T47D (cell line): ENCODE data around the gene BCAS3.
A peak's percentile ranks its signal among the peaks of the same experiment; 100 is the strongest.
"Not testable (repeated sequence)": the region's sequence is repeated elsewhere in the genome, so short reads cannot be mapped to it uniquely, and the experiment has no call there.

Experiments
- DNase-seq, 2 experiments: peaks; one replicate each; pipeline versions ENCODE4 v3.0.0 to v3.0.0-alpha.2; 2011 to 2012; ENCODE audit warnings: low read depth in 1 of 2, low spot score in 1 of 2
- JUND ChIP-seq: IDR thresholded peaks from 2 replicates; pipeline ENCODE4 v1.6.1; 2012; ENCODE audit warnings: low read depth
- in situ Hi-C: cut with HindIII; loops from 2 replicates; pipeline ENCODE4 v1.10.0; 2016; ENCODE audit warnings: low sequenced_read_pairs, low pct_unique_long_range_greater_than_20kb

BCAS3 gene

GRCh38 chr17:60652454-60653247 lies 25.0 kb upstream of the BCAS3 start:
- in situ Hi-C loops: no loop called here
- no peak for DNase-seq

GRCh38 chr17:60653569-60653968 lies 24.1 kb upstream of the BCAS3 start:
- TF ChIP-seq JUND: no peak
- in situ Hi-C loops: no loop called here
- no peak for DNase-seq

More at GRCh38 chr17:60652454-60653247, 25.0 kb upstream of the BCAS3 start:
- TF ChIP-seq JUND: no peak

- no peak for DNase-seq
- no peak for TF ChIP-seq JUND
- in situ Hi-C loops: no loop called here
Observed at GRCh38 chr17:60656499-60656898, 21.2 kb upstream of the BCAS3 start.

DNA sequence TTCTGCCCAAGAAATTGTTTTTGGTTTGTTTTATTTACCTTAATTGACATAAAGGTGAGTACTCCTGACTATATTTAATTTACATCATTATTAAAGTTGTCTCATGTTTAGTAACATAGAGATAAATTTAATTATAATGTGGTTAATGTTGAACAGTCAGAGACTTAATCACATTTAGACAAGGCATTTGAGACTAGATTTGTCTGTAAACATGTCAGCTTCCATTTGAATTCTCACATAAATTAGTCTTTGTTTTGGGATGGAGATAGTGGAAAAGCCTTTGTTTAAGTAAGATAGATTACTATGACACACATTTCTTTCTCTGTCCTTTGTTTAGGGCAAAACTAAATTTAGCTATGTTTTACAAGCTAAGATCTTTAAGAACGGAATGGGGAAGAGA lies 18.5 kb upstream of the BCAS3 start:
- no peak for TF ChIP-seq JUND
- in situ Hi-C loops: no loop called here

DNA sequence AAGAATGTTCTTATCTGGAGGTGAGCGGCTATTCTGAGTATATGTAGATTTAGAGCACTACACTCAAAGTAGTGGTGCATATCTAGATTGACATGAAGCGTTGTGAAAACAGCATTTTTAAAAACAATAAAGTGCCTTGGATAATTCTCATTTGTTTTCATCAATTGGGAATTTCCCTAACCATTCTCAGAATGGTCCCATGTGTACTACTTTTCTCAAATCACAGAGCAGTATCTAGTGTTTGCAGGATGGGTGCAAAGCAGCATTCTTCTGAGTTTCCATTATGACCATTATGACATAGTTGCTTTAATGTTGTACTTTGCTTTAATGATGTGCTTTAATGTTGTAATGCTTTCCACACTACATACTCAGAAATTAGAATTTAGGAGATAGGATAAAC lies 16.2 kb upstream of the BCAS3 start:
- no peak for DNase-seq
- in situ Hi-C loops: no loop called here
- no peak for TF ChIP-seq JUND

More for the DNA sequence above, 18.5 kb upstream of the BCAS3 start:
- no peak for DNase-seq

GRCh38 chr17:60664022-60664421 lies 13.6 kb upstream of the BCAS3 start:
- in situ Hi-C loops: no loop called here

GRCh38 chr17:60665602-60666001 lies 12.0 kb upstream of the BCAS3 start:
- TF ChIP-seq JUND: no peak
- no peak for DNase-seq
- in situ Hi-C loops: no loop called here

More at GRCh38 chr17:60664022-60664421, 13.6 kb upstream of the BCAS3 start:
- TF ChIP-seq JUND: no peak
- no peak for DNase-seq

- DNase-seq, in situ Hi-C loops: not testable (repeated sequence)
Observed at GRCh38 chr17:60668741-60669140, 8.9 kb upstream of the BCAS3 start.

GRCh38 chr17:60671482-60671881 lies 6.2 kb upstream of the BCAS3 start:
- in situ Hi-C loops: no loop called here
- TF ChIP-seq JUND: no peak
- no peak for DNase-seq

DNA sequence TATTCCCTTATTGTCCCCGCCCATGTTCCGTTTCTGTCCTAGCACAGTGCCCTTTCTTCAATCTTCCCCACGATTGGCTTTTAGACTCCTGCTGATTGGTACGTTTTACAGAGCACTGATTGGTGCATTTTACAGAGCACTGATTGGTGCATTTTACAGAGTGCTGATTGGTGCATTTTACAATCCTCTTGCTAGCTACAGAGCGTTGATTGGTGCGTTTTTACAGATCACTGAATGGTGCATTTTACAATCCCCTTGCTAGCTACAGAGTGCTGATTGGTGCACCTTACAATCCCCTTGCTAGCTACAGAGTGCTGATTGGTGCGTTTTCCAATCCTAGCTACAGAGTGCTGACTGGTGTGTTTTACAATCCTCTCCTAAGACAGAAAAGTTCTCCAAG lies 3.0 kb upstream of the BCAS3 start:
- DNase-seq: not testable (repeated sequence)

DNA sequence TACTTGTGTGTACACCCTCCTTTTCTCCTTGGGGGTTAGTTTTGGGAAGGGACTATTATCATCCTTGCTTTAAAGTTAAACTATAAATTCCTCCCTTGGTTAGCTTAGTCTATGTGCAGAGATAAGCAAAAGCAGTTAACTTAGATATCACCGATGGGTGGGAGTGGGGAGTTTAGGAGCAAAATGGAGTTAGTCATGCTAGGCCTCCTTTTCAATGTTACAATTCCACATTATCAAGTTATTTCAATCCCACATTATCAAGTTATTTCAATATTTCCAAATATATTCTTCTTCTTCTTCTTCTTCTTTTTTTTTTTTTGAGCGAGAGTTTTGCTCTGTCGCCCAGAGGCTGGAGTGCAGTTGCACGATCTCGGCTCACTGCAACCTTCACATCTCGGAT lies 1.7 kb upstream of the BCAS3 start:
- no peak for TF ChIP-seq JUND
- DNase-seq: no peak
- in situ Hi-C loops: no loop called here

More for the DNA sequence above, 3.0 kb upstream of the BCAS3 start:
- in situ Hi-C loops: not testable (repeated sequence)

- peak in 1 of 2 experiments; percentile 9 for DNase-seq
- in situ Hi-C loops: no loop called here
- no peak for TF ChIP-seq JUND
Observed at GRCh38 chr17:60676758-60677307, 818 bp upstream of the BCAS3 start.

DNA sequence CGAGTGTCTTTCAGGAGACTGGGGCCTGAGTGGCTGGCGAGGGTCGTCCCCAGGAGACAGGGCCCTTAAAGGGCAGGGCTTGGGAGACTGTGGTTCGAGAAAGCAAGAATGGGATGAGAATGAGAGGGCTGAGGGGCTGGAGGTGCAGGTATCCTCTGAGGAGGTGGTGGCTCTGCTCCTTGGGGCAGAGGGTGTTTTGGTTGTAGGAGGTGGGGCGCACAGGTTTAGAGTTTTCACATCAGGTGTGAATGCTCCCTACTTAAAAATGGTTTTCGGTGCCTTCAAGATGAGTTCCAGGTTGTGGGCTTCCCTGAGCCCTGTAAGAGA lies 430 bp downstream of the BCAS3 start:
- in situ Hi-C loops: no loop called here
- TF ChIP-seq JUND: no peak
- DNase-seq: peak in 1 of 2 experiments; percentile 13

DNA sequence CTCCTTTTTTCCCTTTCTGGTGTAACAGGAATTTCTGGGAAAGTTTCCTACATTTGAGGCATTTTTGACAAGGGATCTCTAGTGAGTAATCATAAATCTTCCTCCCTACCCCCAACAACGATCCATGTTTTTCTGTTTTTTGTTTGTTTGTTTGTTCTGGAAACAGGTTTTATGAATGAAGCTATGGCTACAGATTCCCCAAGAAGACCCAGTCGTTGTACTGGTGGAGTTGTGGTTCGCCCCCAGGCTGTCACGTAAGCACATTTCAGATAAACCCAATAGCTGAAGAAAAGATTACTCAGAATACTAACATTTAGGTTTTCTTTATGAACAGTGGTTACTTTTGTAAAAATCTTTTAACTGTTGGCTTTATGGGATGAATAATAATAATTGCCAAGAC lies 1.6 kb downstream of the BCAS3 start:
- no peak for TF ChIP-seq JUND
- no peak for DNase-seq
- in situ Hi-C loops: no loop called here
